ENCODE data around the gene UMODL1. TPM values are rescaled to one million over a fixed set of nuclear protein-coding genes. Genes with fewer than 3 reads are reported as not detected.

Gene UMODL1
- total RNA-seq, 1 donor from 2014 or later = not detected

DNA sequence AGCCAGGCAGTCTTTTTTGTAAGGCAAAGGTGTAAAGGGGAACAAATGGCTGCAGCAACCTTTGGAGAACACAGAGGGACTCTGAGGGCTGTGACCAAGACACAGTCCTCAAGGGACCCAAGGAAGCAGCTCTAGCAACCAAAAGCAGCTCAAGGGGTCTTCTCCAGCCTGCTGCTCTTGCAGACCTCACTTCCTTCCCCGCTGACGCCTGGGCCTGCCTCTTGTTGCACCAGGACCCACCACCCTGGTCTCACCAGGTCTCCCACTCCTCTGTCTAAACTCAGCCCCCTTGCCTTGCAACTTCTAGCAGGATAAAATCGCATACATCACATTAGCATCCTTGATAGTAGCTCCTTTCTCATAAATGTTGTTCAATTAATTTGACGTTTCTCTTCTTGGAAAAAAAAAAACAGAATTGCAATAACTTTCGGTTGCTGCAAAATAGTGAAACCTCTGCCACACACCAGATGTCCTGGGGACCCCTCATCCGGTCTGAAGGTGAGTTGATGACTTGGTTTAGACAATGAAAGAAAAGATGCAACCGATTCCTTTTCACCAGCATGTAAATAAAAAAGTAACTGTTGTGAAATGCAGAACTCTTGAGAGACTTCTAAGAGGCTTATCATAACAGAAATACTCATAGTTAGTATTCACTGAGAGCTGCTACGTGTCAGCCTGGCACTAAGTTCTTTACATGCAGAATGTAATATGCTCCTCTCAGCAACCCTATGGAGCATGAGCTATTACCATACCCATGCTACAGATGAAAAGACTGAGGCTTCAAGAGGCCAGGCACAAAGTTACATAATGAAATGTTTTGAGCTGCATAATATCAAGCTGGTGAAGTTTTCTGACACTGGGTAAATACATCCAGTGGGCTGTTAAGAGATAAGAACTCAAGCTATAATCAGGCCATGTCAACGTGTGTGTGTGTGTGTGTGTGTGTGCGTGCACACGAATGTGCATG, 58.5 kb downstream of the UMODL1 start:
- Mint-ChIP-seq H3K27ac (no peak overlapping the region), H3K27me3 (peaks cover 3% of the 10 kb centered on the region), H3K4me3 (no peak overlapping the region), H3K4me1 (no peaks in the 10 kb centered on the region), H3K36me3 (ENCODE audit: low read depth) (no peaks in the 10 kb centered on the region), H3K9me3 (no peaks in the 10 kb centered on the region)
- intact Hi-C loops (cut with micrococcal nuclease) = no loop called here
- no peak for DNase-seq

DNA sequence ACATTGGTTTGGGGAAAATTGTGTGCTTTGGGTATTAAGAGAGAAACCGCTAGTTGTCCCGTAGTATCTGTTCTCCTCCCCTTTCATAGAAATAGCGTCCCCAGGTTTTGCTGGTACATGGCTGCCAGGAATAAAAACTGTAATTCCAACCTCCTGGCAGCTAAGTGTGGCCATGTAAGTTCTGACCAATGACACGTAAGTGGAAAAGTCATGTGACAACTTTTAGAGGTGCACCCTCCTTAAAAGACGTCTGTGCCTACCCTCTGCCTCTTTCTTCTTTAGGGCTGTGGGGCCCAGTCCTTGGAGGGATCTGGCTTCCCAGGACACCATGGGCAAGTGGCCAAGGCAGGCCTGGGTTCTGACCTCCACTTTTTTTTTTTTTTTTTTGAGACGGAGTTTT, 59.3 kb downstream of the UMODL1 start:
- Mint-ChIP-seq H3K36me3 (ENCODE audit: low read depth) (no peaks in the 10 kb centered on the region), H3K4me3 (no peak overlapping the region), H3K27me3 (peaks cover 3% of the 10 kb centered on the region), H3K9me3 (no peaks in the 10 kb centered on the region), H3K4me1 (no peaks in the 10 kb centered on the region), H3K27ac (no peak overlapping the region)
- DNase-seq = no peak
- intact Hi-C loops (cut with micrococcal nuclease) = no loop called here

DNA sequence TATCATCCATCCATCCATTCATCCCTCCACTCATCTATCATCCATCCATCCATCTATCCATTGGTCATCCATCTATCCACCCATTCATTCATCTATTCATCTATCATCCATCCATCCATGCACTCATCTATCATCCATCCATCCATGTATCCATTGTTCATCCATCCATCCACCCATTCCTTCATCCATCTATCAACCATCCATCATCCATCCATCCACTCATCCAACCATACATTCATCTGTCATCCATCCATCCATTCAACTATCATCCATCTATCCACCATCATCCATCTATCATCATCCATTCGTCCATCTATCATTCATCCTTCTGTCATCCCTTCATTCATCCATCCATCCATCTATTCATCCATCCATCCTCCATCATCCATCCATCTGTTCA, 61.1 kb downstream of the UMODL1 start:
- no peak overlapping the region for H3K4me3 Mint-ChIP-seq
- no peaks in the 10 kb centered on the region for H3K4me1 Mint-ChIP-seq
- no peak for DNase-seq
- H3K27me3 Mint-ChIP-seq = peaks cover 3% of the 10 kb centered on the region
- H3K9me3 Mint-ChIP-seq = no peaks in the 10 kb centered on the region
- H3K36me3 Mint-ChIP-seq (ENCODE audit: low read depth) = no peaks in the 10 kb centered on the region
- H3K27ac Mint-ChIP-seq = no peak overlapping the region
- intact Hi-C loops (cut with micrococcal nuclease) = no loop called here

DNA sequence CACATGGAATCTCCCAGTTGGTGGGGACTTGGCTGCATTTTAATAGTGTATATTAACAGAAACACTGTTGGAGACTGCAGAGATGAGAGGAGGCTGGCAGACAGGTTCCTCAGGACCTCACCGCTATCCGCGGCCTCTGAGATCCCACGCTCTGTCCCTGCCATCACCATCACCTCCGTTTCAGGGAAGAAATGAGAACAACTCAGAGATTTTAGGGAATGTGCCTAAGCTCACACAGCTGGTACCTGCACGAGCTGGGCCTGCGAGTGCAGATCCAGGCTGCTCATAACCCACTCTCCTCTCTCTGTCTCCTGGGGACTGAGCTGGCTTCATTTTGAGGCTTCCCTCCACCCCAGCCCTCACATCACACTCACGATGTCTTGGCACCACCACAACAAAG, 62.0 kb downstream of the UMODL1 start:
- peaks cover 3% of the 10 kb centered on the region for H3K27me3 Mint-ChIP-seq
- H3K9me3 Mint-ChIP-seq = no peaks in the 10 kb centered on the region
- intact Hi-C loops (cut with micrococcal nuclease) = no loop called here
- no peak overlapping the region for H3K4me3 Mint-ChIP-seq
- no peak for DNase-seq
- no peaks in the 10 kb centered on the region for H3K4me1 Mint-ChIP-seq
- no peak overlapping the region for H3K27ac Mint-ChIP-seq
- H3K36me3 Mint-ChIP-seq (ENCODE audit: low read depth) = no peaks in the 10 kb centered on the region

DNA sequence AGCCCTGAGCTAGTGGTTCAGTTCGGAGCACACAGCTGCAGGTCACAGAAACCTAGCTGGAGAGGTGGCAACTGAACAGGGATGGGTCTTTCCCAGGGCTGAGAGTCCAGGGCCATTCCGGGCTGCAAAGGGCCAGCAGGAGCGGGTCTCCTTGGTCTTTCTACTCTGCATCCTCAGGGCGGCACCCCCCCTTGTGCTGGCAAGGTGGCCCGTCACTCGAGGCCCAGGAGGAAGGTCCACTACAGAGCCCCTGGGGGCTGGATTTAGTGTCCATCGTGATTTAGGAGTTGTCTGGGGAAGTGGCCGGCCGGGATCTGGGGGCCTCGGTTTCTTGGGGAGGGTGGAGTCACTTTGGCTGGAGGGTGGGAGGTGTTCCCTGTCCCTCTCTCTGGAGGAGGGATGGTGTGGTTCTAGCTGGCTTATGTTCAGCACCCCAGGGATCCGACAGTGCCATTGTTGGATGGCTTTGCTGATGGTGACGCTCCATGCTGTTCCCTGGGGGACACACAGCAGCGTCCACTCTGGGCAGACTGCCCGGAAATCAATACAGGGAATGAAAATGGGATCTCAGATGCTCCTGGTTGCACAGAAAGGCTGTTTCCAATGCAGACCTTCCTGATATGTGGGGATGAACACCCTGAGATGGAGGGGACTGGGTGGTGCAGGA, 64.4 kb downstream of the UMODL1 start:
- intact Hi-C loops (cut with micrococcal nuclease) = no loop called here
- Mint-ChIP-seq H3K4me1 (no peaks in the 10 kb centered on the region), H3K9me3 (no peaks in the 10 kb centered on the region), H3K27ac (no peak overlapping the region), H3K27me3 (no peaks in the 10 kb centered on the region), H3K36me3 (ENCODE audit: low read depth) (no peaks in the 10 kb centered on the region), H3K4me3 (no peak overlapping the region)
- no peak for DNase-seq

DNA sequence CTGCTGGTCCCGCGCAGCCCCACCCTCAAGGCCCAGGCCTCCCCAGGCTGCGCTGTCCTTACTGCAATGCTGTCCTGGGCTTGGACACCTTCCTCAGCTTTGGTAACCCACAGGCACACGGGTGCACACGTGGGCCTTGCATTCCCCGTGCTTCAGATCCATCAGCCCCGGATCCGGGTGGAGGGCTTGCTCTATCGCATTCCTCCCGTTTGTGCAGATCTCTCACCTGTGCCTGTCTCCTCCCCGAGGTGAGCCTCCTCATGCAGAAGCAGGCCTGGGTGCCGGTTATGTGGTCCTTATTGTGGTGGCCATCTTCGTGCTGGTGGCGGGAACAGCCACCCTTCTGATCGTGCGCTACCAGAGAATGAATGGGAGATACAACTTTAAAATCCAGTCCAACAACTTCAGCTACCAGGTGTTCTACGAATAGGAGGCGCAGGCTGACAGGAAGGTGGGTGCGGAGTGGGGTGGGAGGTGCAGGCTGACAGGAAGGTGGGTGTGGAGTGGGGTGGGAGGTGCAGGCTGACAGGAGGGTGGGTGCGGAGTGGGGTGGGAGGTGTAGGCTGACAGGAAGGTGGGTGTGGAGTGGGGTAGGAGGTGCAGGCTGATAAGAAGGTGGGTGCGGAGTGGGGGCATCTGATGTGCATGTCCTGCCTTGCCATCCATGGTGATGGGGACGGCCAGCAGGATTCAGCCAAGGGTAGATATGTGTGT, 66.2 kb downstream of the UMODL1 start:
- Mint-ChIP-seq H3K27me3 (no peaks in the 10 kb centered on the region), H3K4me3 (no peak overlapping the region), H3K36me3 (ENCODE audit: low read depth) (no peaks in the 10 kb centered on the region), H3K27ac (no peak overlapping the region), H3K9me3 (no peaks in the 10 kb centered on the region), H3K4me1 (no peaks in the 10 kb centered on the region)
- intact Hi-C loops (cut with micrococcal nuclease) = no loop called here
- DNase-seq = no peak

DNA sequence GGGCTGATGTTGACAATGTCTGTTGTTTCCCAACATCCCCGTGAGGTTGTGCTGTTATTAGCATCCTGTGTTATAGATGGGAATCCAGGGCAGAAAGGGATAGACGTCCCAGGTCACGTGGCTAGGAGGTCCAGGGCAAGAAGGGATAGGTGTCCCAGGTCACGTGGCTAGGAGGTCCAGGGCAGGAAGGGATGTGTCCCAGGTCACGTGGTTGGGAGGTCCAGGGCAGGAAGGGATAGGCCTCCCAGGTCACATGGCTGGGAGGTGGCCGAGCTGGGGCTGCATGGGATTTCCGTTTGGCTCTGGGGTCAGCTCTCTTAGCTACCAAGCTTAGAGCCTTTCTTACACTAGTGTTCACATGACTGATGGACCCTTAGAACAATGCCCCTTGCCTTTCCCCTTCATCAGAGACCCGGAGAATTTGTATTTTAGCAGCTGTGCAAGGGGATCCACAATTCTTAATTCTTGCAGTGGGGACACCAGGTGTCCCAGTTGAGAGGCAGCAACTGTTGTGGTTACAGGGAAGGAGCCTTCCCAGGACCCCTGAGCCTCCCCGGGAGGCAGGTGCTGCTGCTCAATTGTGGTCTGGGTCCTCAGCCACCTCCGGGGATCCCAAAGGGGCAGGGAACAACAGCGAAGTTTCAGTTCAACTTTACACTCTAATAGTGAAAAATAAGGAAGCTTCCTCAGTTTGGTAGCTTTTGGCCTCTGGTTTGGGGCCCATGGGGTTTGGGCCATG, 69.2 kb downstream of the UMODL1 start:
- Mint-ChIP-seq H3K4me3 (no peak overlapping the region), H3K27me3 (peaks cover 5% of the 10 kb centered on the region), H3K27ac (no peak overlapping the region), H3K4me1 (peaks cover 1% of the 10 kb centered on the region), H3K9me3 (no peaks in the 10 kb centered on the region), H3K36me3 (ENCODE audit: low read depth) (no peaks in the 10 kb centered on the region)
- intact Hi-C loops (cut with micrococcal nuclease) = no loop called here
- DNase-seq = no peak

DNA sequence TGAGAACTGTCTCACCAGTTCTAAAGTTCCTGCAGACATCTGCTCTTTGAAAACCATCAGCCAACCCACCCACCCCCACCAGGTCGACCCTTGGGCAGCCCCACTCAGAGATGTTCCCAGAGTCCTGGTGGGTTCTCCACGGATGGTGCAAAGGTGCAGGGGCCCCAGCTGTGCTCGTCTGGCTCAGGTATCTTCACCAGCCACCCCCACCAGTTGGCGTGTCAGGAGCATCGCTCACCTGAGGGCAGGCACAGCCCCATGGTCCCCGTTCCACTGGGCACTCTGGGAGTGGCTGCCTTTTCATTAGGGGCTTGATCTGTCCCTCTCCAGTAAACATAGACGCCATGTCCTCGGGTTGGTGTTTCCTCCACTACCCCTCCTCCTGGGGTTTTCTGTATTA, 70.5 kb downstream of the UMODL1 start:
- Mint-ChIP-seq H3K4me3 (no peak overlapping the region), H3K9me3 (no peaks in the 10 kb centered on the region), H3K27me3 (peaks cover 5% of the 10 kb centered on the region), H3K4me1 (peaks cover 6% of the 10 kb centered on the region), H3K36me3 (ENCODE audit: low read depth) (no peaks in the 10 kb centered on the region), H3K27ac (no peak overlapping the region)
- DNase-seq = no peak
- intact Hi-C loops (cut with micrococcal nuclease) = no loop called here

DNA sequence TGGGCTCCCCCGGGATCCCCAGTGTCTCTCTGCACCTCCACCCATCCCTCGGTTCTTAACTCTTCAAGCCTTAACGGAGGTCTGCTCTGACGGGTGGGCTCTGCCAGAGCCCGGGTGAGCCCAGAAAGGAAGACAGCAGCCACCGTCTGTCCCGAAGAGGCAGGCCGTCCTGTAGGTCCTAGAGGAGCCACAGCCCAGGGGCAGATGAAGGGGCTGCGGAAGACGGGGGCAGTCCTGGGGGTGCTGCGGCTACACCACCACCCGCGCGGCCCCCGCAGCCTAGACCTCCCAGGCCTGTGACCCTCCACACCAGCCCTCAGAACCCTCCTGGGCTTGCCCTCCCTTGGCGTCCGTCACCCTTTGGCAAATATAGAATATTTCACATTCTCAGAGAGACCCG, 71.0 kb downstream of the UMODL1 start:
- no peaks in the 10 kb centered on the region for H3K36me3 Mint-ChIP-seq (ENCODE audit: low read depth)
- intact Hi-C loops (cut with micrococcal nuclease) = no loop called here
- H3K27ac Mint-ChIP-seq = no peak overlapping the region
- H3K4me1 Mint-ChIP-seq = peaks cover 6% of the 10 kb centered on the region
- no peak overlapping the region for H3K4me3 Mint-ChIP-seq
- H3K9me3 Mint-ChIP-seq = no peaks in the 10 kb centered on the region
- peaks cover 5% of the 10 kb centered on the region for H3K27me3 Mint-ChIP-seq
- DNase-seq = no peak

DNA sequence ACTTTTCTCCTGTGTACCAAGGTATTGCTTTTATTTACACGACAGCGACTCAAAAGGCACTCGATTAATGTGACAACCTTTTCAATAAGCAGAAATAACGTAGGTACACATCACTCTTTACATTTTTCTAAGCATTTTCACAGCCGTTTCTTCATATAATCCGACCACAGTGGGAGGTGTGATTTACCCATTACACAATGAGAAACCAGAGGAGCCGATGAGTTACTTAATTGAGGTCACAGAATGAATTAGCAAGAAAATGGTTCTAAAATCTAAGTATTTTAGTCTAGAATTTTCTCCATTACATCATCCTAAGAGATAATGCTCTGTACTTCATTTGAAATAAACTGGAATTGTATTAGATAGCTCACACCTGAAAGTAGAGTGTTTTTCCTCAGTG, 71.5 kb downstream of the UMODL1 start:
- Mint-ChIP-seq H3K4me1 (peaks cover 6% of the 10 kb centered on the region), H3K9me3 (no peaks in the 10 kb centered on the region), H3K36me3 (ENCODE audit: low read depth) (no peaks in the 10 kb centered on the region), H3K27ac (no peak overlapping the region), H3K4me3 (no peak overlapping the region), H3K27me3 (peaks cover 8% of the 10 kb centered on the region)
- no peak for DNase-seq
- intact Hi-C loops (cut with micrococcal nuclease) = no loop called here

DNA sequence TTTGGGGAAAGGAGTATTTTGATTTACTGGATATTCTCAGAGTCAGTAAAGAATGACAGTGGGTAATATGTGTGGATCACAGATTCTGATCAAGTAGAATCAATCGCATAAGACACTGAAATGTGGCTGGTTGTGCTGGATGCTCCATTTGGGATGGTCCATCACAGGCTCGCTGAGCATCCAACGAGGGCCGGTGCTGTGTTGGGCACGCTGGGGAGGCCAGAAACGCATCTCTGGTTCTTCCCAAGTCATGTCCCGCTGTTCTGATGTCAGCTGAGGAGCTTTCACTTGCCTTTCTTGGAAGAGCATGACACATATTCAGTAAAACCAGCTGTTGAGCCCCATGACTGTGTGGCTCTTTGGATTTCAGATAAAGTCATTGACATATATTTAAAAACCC, 72.0 kb downstream of the UMODL1 start:
- Mint-ChIP-seq H3K9me3 (no peaks in the 10 kb centered on the region), H3K4me1 (peaks cover 6% of the 10 kb centered on the region), H3K27ac (no peak overlapping the region), H3K27me3 (peaks cover 8% of the 10 kb centered on the region), H3K4me3 (no peak overlapping the region), H3K36me3 (ENCODE audit: low read depth) (no peaks in the 10 kb centered on the region)
- intact Hi-C loops (cut with micrococcal nuclease) = no loop called here
- DNase-seq = no peak

DNA sequence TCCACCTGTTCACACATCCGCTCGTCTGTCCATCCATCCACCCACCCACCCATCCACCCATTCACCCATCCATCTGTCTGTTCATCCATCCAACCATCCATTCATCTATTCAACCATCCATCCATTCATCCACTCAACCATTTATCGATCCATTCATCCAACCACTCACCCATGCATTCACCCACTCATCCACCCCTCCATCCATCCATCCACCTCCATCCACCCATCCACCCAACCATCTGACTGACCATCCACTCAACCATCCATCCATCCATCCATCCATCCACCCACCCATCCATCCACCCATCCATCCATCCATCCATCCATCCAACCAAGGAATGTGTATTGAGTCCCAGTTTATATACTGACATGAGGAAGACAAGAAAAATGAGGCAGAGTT, 73.1 kb downstream of the UMODL1 start:
- Mint-ChIP-seq H3K27ac (no peak overlapping the region), H3K36me3 (ENCODE audit: low read depth) (no peaks in the 10 kb centered on the region), H3K4me3 (no peak overlapping the region), H3K9me3 (no peaks in the 10 kb centered on the region), H3K4me1 (peaks cover 6% of the 10 kb centered on the region), H3K27me3 (peaks cover 8% of the 10 kb centered on the region)
- intact Hi-C loops (cut with micrococcal nuclease) = loop anchor here (2.0 kb wide), 1 partner anchor 307 kb away; no protein-coding TSS in a partner anchor
- no peak for DNase-seq

DNA sequence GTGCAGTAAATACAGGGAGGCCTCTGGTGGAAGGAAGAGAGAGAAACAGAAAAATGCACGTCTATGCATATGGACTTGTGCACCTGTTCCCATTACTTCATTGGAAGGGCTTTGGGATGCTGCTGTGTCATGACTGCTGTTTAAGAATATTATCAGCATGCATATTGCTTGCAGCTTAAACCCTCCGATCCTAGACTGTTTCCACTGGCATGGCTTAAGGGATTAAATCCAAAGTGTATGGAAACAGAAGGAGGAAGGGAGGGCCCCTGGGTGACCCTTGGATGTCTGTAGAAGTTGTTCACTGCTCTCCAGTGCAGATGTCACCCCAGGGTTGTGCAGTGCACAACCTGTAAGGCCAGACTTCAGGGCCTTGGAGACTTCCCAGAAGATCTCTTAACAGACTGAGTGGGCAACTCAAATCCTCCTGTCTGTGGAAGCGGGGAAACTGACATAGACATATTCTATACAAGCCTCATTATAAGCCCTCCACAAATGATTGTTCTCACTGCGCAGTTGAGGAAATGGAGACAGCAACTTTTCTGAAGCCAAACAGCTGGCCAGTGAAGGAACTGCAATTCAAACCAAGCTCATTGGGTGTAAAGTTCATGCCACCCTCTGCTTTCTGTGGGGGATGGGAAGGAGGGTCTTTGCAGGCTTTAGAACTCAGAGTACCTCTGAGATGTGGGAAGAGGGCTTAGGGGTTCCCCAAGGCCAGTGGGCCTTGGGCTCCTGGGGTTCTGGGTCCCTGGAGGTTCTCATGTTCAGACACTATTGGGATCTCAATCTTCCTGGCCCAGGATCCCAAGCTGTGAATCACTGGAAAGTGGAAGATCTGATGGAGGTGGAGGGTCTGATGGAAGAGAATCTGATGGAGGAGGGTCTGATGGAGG, 73.8 kb downstream of the UMODL1 start:
- H3K4me1 Mint-ChIP-seq = peaks cover 6% of the 10 kb centered on the region
- intact Hi-C loops (cut with micrococcal nuclease) = loop anchor here (1.0 to 2.0 kb wide), 2 partner anchors 113 to 306 kb away; no protein-coding TSS in a partner anchor
- DNase-seq = no peak
- no peak overlapping the region for H3K4me3 Mint-ChIP-seq
- H3K9me3 Mint-ChIP-seq = no peaks in the 10 kb centered on the region
- H3K27ac Mint-ChIP-seq = peak overlapping the region; percentile 7
- H3K27me3 Mint-ChIP-seq = peaks cover 8% of the 10 kb centered on the region
- no peaks in the 10 kb centered on the region for H3K36me3 Mint-ChIP-seq (ENCODE audit: low read depth)
